HepG2 (cell line): Measurements from ENCODE around the gene TRA2B. TPM values are rescaled to one million over a fixed set of nuclear protein-coding genes. Genes with fewer than 3 reads are reported as not detected.

ENCODE experiments used
- BORCS8-MEF2B ChIP-seq: sonication (generic); formaldehyde crosslinking; IDR thresholded peaks from 2 replicates; pipeline ENCODE4 v1.8.0; 2022; ENCODE audit warnings: mild to moderate bottlenecking, missing genetic modification reagents
- EZH2 ChIP-seq: conservative IDR thresholded peaks from 2 replicates; pipeline ENCODE4 v1.6.1; 2012; ENCODE audit warnings: mild to moderate bottlenecking, low read depth, low read length, moderate library complexity
- MXD1 ChIP-seq: sonication (generic); formaldehyde crosslinking; IDR thresholded peaks from 2 replicates; pipeline ENCODE4 v1.4.0; 2020; ENCODE audit warnings: mild to moderate bottlenecking, missing genetic modification reagents
- NFYB ChIP-seq: sonication (generic); formaldehyde crosslinking; IDR thresholded peaks from 2 replicates; pipeline ENCODE4 v1.4.0; 2020; ENCODE audit warnings: missing genetic modification reagents
- RNF219 ChIP-seq: sonication (generic); formaldehyde crosslinking; IDR thresholded peaks from 2 replicates; pipeline ENCODE4 v1.5.0; 2020; ENCODE audit warnings: mild to moderate bottlenecking, missing genetic modification reagents
- SNRNP70 ChIP-seq: fragments of 200-400 bp; formaldehyde crosslinking; IDR thresholded peaks from 2 replicates; pipeline ENCODE4 v1.6.1; 2017; ENCODE audit warnings: mild to moderate bottlenecking, low read depth, low read length, moderate library complexity
- SP1 ChIP-seq, 2 experiments: fragments of 450-650 bp in 1 of 2; sonication (generic) in 1 of 2; formaldehyde crosslinking in 1 of 2; IDR thresholded peaks; 2 replicates each; pipeline versions ENCODE4 v1.4.0 to v1.6.1; 2016 to 2020; ENCODE audit warnings: missing genetic modification reagents in 1 of 2
- SP140L ChIP-seq: sonication (generic); formaldehyde crosslinking; IDR thresholded peaks from 2 replicates; pipeline ENCODE4 v1.4.0; 2020; ENCODE audit warnings: missing genetic modification reagents, borderline replicate concordance
- SRSF9 ChIP-seq: fragments of 200-400 bp; formaldehyde crosslinking; IDR thresholded peaks from 2 replicates; pipeline ENCODE4 v1.6.1; 2018; ENCODE audit warnings: borderline replicate concordance, mild to moderate bottlenecking, low read depth, low read length; ENCODE audit not compliant: insufficient read depth, poor library complexity, severe bottlenecking
- STAT5B ChIP-seq: sonication (generic); formaldehyde crosslinking; IDR thresholded peaks from 2 replicates; pipeline ENCODE4 v1.4.0; 2020; ENCODE audit warnings: missing genetic modification reagents
- ZBTB2 ChIP-seq: sonication (generic); formaldehyde crosslinking; IDR thresholded peaks from 2 replicates; pipeline ENCODE4 v1.8.0; 2022; ENCODE audit warnings: low read depth, missing genetic modification reagents
- ZNF143 ChIP-seq: sonication (generic); formaldehyde crosslinking; IDR thresholded peaks from 2 replicates; pipeline ENCODE4 v1.4.0; 2020; ENCODE audit warnings: missing genetic modification reagents
- ZNF256 ChIP-seq: sonication (generic); formaldehyde crosslinking; conservative IDR thresholded peaks from 2 replicates; pipeline ENCODE4 v1.4.0; 2020; ENCODE audit warnings: missing genetic modification reagents
- ZNF263 ChIP-seq: sonication (generic); formaldehyde crosslinking; IDR thresholded peaks from 2 replicates; pipeline ENCODE4 v1.4.0; 2020; ENCODE audit warnings: missing genetic modification reagents
- ZNF318 ChIP-seq: sonication (generic); formaldehyde crosslinking; IDR thresholded peaks from 2 replicates; pipeline ENCODE4 v1.4.0; 2020; ENCODE audit warnings: mild to moderate bottlenecking, missing genetic modification reagents
- ZNF446 ChIP-seq: sonication (generic); formaldehyde crosslinking; IDR thresholded peaks from 2 replicates; pipeline ENCODE4 v1.5.0; 2020; ENCODE audit warnings: mild to moderate bottlenecking, missing genetic modification reagents
- ZNF772 ChIP-seq: sonication (generic); formaldehyde crosslinking; IDR thresholded peaks from 2 replicates; pipeline ENCODE4 v1.5.0; 2020; ENCODE audit warnings: mild to moderate bottlenecking, missing genetic modification reagents
- polyA plus RNA-seq, 8 experiments: library from polyadenylated mRNA; depleted of rRNA in 3 of 8; stranded (reverse) in 7 of 8; unstranded in 1 of 8; fragments of >200 nt; fragmentation: Illumina TruSeq in 4 of 8; extraction: Trizol in 4 of 8; gene quantifications; 2 replicates each; pipeline versions ENCODE4 v1.2.1 to v1.2.3, GENCODE V29; 2011 to 2016; ENCODE audit warnings: low read depth in 4 of 8, missing spikeins in 1 of 8, mixed read lengths in 1 of 8; ENCODE audit not compliant: insufficient read depth in 1 of 8
- total RNA-seq, 5 experiments: library from RNA; depleted of rRNA; stranded (reverse); fragments of >200 nt; fragmentation: Illumina TruSeq; extraction: Trizol; gene quantifications; 2 replicates each; pipeline ENCODE4 v1.2.3, GENCODE V29; 2016; ENCODE audit warnings: low read depth in 1 of 5

TRA2B gene
- total and polyA plus RNA-seq, 2 of the 13 experiments (the other 11 are each of a cell fraction or from before 2014, with no cell fraction given): 105 to 241 TPM

- TF ChIP-seq SNRNP70 (no peak), SP1 (IDR thresholded peaks at IDR 0.05) (no peak), SP1 (CRISPR knock-in tag; IDR thresholded peaks at IDR 0.05) (no peak), STAT5B (no peak), ZNF446 (no peak), ZNF143 (CRISPR knock-in tag) (no peak), ZNF318 (CRISPR knock-in tag) (no peak), ZNF256 (no peak), ZNF263 (no peak), RNF219 (no peak), ZBTB2 (CRISPR knock-in tag) (no peak), SRSF9 (no peak), NFYB (CRISPR knock-in tag) (0 out of 2 replicates have a peak, but pooled peaks have one; percentile 14), BORCS8-MEF2B (CRISPR knock-in tag) (no peak; the same call in 1 of the 2 replicates), ZNF772 (peak; percentile 49; the same call in 1 of the 2 replicates), SP140L (CRISPR knock-in tag) (no peak), EZH2 (no peak), MXD1 (CRISPR knock-in tag) (no peak)
Observed at GRCh38 chr3:185942907-185943759, 5.3 kb upstream of the TRA2B start (continued).
